ENCODE measurements around the gene PRKCE.
"Not testable (repeated sequence)": the region's sequence is repeated elsewhere in the genome, so short reads cannot be mapped to it uniquely, and the experiment has no call there.

PRKCE gene

GRCh38 chr2:45669032-45669486 lies 17.6 kb downstream of the PRKCE start:
- no peak for DNase-seq (ENCODE audit: low read depth)

GRCh38 chr2:45670646-45671045 lies 19.2 kb downstream of the PRKCE start:
- no peak for DNase-seq (ENCODE audit: low read depth)

GRCh38 chr2:45672138-45672537 lies 20.7 kb downstream of the PRKCE start:
- no peak for DNase-seq (ENCODE audit: low read depth)

- no peak for DNase-seq (ENCODE audit: low read depth)
These were observed 22.8 kb downstream of the PRKCE start for GRCh38 chr2:45674035-45674816.

- no peak for DNase-seq (ENCODE audit: low read depth)
These were observed 23.9 kb downstream of the PRKCE start for GRCh38 chr2:45675263-45675812.

GRCh38 chr2:45676088-45676487 lies 24.6 kb downstream of the PRKCE start:
- no peak for DNase-seq (ENCODE audit: low read depth)

DNA sequence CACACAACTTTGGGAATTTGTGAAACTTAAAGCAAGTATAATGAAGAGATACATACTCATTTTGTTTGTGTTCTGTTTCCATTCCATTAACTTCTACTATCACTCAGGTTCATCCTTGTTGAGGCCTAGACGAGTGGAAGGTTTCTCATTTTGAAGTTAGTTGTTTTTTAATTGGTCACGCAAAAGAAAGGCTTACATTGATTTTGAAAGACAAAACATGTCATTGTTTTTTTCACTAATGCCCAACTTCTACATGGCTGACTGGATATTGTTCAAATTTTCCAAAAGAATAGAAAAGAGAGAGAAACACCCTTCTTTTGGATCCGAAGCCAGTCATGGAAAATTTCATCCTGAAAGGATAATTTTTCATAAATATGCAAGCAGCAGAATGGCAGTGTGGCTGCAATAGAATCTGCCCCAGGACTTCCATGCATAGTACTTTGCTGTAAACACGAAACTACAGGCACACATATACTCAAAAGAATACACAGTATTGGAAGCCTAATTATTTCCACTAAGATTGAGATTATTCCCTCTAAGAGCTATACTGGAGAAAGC lies 27.4 kb downstream of the PRKCE start:
- no peak for DNase-seq (ENCODE audit: low read depth)

DNA sequence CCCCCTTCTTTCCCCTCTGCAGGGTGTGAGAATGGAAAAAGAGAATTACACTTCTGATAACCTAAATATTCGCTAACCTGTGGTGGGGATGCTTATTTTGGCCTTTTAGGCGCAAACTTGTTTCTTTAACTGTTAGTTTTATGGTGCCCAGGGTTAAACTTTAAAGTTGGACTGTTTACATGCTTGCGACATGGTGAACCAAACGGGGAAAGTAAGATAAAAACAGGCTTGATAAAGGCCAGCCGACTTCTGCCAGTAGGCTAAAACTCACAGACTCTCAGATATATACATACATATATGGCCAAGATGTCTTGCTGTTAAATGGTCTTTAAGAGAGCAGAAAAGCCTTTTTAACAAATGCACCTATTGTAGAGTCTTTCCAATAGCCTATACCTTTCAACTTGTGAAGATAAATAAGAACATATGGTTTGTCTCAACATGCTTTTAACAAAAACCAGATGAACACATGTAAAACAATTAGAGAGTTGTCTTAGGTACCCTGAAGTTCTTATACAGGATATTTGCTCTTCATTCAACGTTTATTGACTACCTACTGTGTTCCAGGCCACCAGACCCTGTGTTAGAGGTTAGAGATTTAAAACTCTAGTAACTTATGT lies 29.0 kb downstream of the PRKCE start:
- DNase-seq (ENCODE audit: low read depth): no peak

- DNase-seq (ENCODE audit: low read depth): no peak
These were observed 30.2 kb downstream of the PRKCE start for GRCh38 chr2:45681675-45682074.

GRCh38 chr2:45683292-45683691 lies 31.8 kb downstream of the PRKCE start:
- no peak for DNase-seq (ENCODE audit: low read depth)

GRCh38 chr2:45684756-45685155 lies 33.3 kb downstream of the PRKCE start:
- no peak for DNase-seq (ENCODE audit: low read depth)

DNA sequence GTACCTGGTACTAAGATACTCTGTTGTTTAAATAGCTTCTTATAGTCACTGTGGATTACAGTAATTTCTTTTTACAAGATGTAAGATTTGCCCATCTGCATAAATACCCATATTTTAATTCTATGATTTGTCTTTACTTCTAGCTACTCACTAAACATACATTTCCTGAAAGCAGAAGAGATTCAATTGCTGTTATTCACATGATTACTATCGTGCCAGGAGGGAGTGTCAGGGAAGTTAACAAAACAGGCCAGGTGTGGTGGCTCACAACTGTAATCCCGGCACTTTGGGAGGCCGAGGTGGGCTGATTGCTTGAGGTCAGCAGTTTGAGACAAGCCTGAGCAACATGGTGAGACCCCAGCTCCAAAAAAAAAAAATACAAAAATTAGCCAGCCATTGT lies 33.8 kb downstream of the PRKCE start:
- no peak for DNase-seq (ENCODE audit: low read depth)

- DNase-seq (ENCODE audit: low read depth): no peak
These were observed 36.5 kb downstream of the PRKCE start for GRCh38 chr2:45687964-45688363.

DNA sequence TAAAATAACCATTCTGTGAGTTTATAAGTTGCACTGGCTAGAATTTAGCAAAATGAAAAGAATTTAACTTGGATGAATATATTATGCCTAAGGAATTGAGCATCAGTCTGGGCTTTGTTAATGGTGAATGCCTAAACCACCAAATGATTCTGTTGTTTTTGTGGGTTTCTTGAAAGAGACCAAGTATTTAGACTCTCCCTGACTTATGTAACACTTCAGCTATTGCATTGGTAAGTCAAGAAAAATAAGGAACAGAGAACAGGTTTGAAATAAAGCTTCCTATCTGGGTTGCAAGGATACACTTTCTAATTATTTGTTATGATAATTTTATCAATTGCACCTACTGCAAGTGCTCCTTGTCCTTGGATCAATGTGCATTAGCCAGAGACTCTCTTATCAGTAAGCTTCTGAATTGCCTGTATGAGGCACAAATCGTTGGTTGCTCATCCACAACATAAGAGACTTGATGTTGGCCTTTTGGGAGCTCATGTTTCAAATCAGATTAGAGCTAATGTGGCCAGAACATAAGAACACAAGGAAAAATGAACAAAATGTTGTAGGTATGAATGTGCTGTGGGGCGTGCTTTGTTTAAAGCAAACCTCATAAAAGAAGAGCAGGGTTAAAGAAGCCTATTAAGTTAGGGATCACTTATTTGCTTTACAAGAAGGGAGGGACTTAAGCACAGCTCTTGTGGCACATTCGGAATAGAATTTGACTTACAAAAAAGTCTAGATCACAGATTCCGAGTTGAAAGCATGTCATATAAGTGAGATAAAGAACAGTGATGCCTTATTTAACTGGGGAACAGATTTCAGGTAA lies 37.2 kb downstream of the PRKCE start:
- DNase-seq (ENCODE audit: low read depth): no peak

DNA sequence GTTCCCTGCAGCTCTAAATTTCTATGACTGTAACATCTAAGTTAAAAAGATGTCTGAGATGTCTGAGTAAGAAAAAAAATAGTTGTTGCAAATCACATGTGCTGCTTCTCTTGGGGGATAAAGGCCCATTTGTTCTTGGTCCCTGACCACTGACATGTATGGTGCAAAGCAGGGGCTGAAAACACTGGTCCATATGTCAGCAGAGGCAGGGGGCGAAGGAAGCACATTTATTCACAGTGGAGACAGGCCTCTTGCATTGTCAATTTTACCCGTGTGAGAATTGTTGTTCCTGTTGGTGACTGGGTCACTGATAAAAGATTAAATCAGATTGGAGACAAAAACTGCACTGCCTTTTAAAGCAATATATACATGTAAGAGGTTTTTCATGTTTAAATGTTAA lies 38.8 kb downstream of the PRKCE start:
- no peak for DNase-seq (ENCODE audit: low read depth)

DNA sequence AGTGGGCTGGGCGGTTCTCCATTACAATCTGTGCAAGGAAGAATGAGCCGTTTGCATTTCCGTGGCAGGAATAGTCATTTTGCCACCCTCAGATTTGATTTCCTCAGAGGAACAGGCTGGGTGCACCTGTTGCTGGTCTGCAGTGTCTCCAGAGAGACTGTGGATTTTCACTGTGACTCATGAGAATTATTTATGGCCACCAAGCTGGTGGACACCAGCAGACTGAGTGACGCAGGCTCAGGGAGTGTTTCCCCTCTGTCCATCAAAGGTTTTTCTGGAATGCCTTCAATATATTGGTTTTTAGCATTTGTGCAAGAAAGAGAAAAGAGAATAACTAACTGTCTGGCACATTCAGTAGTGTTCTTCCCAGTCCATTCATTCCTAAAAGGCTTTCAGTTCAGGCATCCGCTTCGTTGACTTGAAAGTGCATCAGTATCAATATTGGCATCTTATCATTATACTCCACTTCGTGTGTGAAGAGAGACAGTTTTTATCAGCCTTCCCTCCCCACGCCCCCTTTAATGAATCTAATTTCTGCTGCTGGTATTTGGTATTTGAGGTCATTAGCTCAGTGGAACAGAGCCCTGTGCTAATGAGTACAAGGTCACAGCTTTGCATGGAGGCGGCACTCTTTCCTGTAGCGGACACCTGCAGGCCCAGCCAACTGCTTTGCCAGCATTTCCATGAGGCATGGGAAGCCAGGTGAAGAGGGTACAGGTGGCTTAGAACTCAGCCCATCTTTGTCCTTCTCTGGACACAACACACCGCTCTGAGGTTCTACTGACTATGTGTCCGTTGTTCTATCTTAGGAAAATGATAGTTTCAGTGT lies 39.9 kb downstream of the PRKCE start:
- no peak for DNase-seq (ENCODE audit: low read depth)

DNA sequence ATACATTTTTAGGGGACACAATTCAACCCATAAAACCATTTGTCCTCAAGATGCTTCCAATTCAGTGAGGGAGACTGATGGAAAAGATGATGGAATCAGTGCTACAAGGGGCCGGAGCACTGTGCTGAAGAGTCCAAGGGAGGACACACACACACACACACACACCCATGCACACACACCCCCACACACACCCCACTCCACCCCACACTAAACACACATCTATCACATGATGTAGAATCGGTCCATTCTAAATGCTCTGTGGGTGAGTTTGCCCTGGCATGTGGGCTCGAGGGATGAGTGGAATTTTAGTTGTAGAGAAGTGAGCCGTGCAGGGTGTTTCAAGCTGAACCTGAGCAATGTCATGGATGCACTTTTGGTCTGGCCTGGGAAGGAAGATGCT lies 41.1 kb downstream of the PRKCE start:
- DNase-seq (ENCODE audit: low read depth): no peak

- DNase-seq (ENCODE audit: low read depth): not testable (repeated sequence)
These were observed 44.1 kb downstream of the PRKCE start for GRCh38 chr2:45695480-45696007.

DNA sequence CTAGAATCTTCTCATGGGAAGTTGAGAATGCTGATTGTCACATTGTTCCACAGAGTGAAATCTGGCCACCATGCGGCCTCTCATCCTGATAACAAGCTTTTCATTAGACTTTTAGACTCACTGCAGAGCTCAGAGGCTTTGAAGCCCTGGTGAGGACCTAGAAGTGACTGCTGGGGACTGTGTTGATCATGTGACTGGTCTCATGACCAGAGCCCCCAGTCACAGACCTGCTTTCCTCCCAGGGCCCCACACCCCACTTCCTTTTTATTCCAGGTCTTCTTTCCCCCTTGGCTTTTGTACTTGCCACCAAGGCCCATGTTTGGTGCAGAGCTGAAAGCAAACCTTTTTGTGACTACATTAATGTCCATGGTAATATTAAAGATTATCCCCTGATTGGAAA lies 45.2 kb downstream of the PRKCE start:
- DNase-seq (ENCODE audit: low read depth): no peak

- no peak for DNase-seq (ENCODE audit: low read depth)
These were observed 45.7 kb downstream of the PRKCE start for GRCh38 chr2:45697190-45697589.

DNA sequence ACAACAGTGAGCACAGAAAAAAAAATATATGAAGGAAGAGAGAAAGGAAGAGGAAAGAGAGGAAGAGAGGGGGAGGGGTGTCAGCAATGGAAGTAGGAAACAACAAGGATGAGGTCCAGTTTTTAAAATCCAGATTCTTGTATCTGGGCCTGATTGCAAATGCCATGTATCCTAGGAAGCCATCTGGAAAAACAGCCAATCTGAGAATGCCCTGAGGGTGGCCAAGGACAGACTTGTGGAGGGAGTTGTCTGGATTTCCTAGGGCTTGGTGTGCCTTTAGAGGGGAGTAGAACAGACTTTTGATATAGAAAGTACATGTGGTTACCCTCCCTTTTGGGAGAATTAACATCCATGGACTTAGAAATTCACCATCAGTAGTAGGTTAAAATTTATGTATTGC lies 47.1 kb downstream of the PRKCE start:
- DNase-seq (ENCODE audit: low read depth): no peak

All from stimulated activated CD8-positive, alpha-beta memory T cell treated with anti-CD3 and anti-CD28 coated beads, Interleukin-15, amount 100 ng/mL, for 24 hours (primary cell).